ENCODE results near the gene TNFRSF4.

GRCh38 chr1:1242461-1243265 is 28.7 kb upstream of the TNFRSF4 start:
- TF ChIP-seq CTCF (IDR thresholded peaks at IDR 0.05; ENCODE audit: low read length) (no peak), EZH2 (IDR thresholded peaks at IDR 0.05; ENCODE audit: borderline replicate concordance, low read length) (no peak)

All from OCI-LY1 (cell line).